ENCODE data around the gene CCK. TPM values are rescaled to one million over a fixed set of nuclear protein-coding genes. Genes with fewer than 3 reads are reported as not detected.

Gene CCK
- total and polyA plus RNA-seq, 2 experiments from 2014 or later = 0.97 TPM; not detected in 1

- no peaks in the 10 kb centered on the region for H4K20me1 ChIP-seq (ENCODE audit: insufficient read depth)
- in situ Hi-C loops (cut with MboI) = no loop called here
- H3K9me3 ChIP-seq (ENCODE audit: low read depth) = no peaks in the 10 kb centered on the region
- no peaks in the 10 kb centered on the region for H3K79me2 ChIP-seq (ENCODE audit: insufficient read depth)
- H3K9me2 ChIP-seq (ENCODE audit: insufficient read depth) = no peaks in the 10 kb centered on the region
- no peak overlapping the region for H3K4me3 ChIP-seq
- H3K4me1 ChIP-seq (ENCODE audit: insufficient read depth) = no peaks in the 10 kb centered on the region
- no peak overlapping the region for H3K9ac ChIP-seq
- DNase-seq = no peak
- H3K36me3 ChIP-seq (ENCODE audit: low read depth) = no peaks in the 10 kb centered on the region
- TF ChIP-seq EZH2 (IDR thresholded peaks at IDR 0.05; ENCODE audit: insufficient read depth, poor library complexity, severe bottlenecking) (no peak), EZH2phosphoT487 (IDR thresholded peaks at IDR 0.05; ENCODE audit: insufficient read depth, low read depth) (no peak)
- peaks cover 10% of the 10 kb centered on the region for H3K27me3 ChIP-seq (replicated peaks; ENCODE audit: insufficient read depth)
- no peak overlapping the region for H3K4me2 ChIP-seq (ENCODE audit: unreplicated experiment)
- 6 to 11% methylated on average over 1 of the region's 1 CpG for WGBS, 2 experiments (ENCODE audit: low coverage in 1 of 2, low lambda C conversion rate in 2 of 2, missing lambda C conversion rate in 2 of 2)
- no peaks in the 10 kb centered on the region for H3F3A ChIP-seq (ENCODE audit: insufficient read depth)
- H3K27ac ChIP-seq = no peak overlapping the region
- H2AFZ ChIP-seq = no peak overlapping the region
These were observed 9.2 kb upstream of the CCK start for GRCh38 chr3:42275217-42275616.

- no peaks in the 10 kb centered on the region for H3K36me3 ChIP-seq (ENCODE audit: low read depth)
- H3K27me3 ChIP-seq (replicated peaks; ENCODE audit: insufficient read depth) = peaks cover 15% of the 10 kb centered on the region
- no peaks in the 10 kb centered on the region for H3K9me3 ChIP-seq (ENCODE audit: low read depth)
- no peaks in the 10 kb centered on the region for H3K4me1 ChIP-seq (ENCODE audit: insufficient read depth)
- H3F3A ChIP-seq (ENCODE audit: insufficient read depth) = no peaks in the 10 kb centered on the region
- no peaks in the 10 kb centered on the region for H3K79me2 ChIP-seq (ENCODE audit: insufficient read depth)
- no peak overlapping the region for H3K4me3 ChIP-seq
- no peaks in the 10 kb centered on the region for H3K9me2 ChIP-seq (ENCODE audit: insufficient read depth)
- no peaks in the 10 kb centered on the region for H4K20me1 ChIP-seq (ENCODE audit: insufficient read depth)
- H3K9ac ChIP-seq = no peak overlapping the region
- H3K4me2 ChIP-seq (ENCODE audit: unreplicated experiment) = no peak overlapping the region
- no peak overlapping the region for H2AFZ ChIP-seq
- no peak overlapping the region for H3K27ac ChIP-seq
- in situ Hi-C loops (cut with MboI) = no loop called here
- no peak for DNase-seq
- TF ChIP-seq EZH2 (IDR thresholded peaks at IDR 0.05; ENCODE audit: insufficient read depth, poor library complexity, severe bottlenecking) = no peak
- TF ChIP-seq EZH2phosphoT487 (IDR thresholded peaks at IDR 0.05; ENCODE audit: insufficient read depth, low read depth) = no peak
These were observed 8.3 kb upstream of the CCK start for GRCh38 chr3:42274266-42274665.

GRCh38 chr3:42273361-42273760 lies 7.4 kb upstream of the CCK start:
- in situ Hi-C loops (cut with MboI) = no loop called here
- no peak overlapping the region for H3K27ac ChIP-seq

GRCh38 chr3:42271786-42272185 lies 5.8 kb upstream of the CCK start:
- no peak overlapping the region for H3K4me2 ChIP-seq (ENCODE audit: unreplicated experiment)
- H3K4me1 ChIP-seq (ENCODE audit: insufficient read depth) = no peaks in the 10 kb centered on the region
- H3F3A ChIP-seq (ENCODE audit: insufficient read depth) = no peaks in the 10 kb centered on the region
- no peak overlapping the region for H3K27ac ChIP-seq
- TF ChIP-seq EZH2phosphoT487 (IDR thresholded peaks at IDR 0.05; ENCODE audit: insufficient read depth, low read depth) (no peak), EZH2 (IDR thresholded peaks at IDR 0.05; ENCODE audit: insufficient read depth, poor library complexity, severe bottlenecking) (no peak)
- no peaks in the 10 kb centered on the region for H3K79me2 ChIP-seq (ENCODE audit: insufficient read depth)
- no peaks in the 10 kb centered on the region for H4K20me1 ChIP-seq (ENCODE audit: insufficient read depth)
- H3K9ac ChIP-seq = no peak overlapping the region
- H3K9me3 ChIP-seq (ENCODE audit: low read depth) = no peaks in the 10 kb centered on the region
- no peaks in the 10 kb centered on the region for H3K36me3 ChIP-seq (ENCODE audit: low read depth)
- H3K9me2 ChIP-seq (ENCODE audit: insufficient read depth) = no peaks in the 10 kb centered on the region
- no peak overlapping the region for H3K4me3 ChIP-seq
- in situ Hi-C loops (cut with MboI) = no loop called here
- DNase-seq = no peak
- H3K27me3 ChIP-seq (replicated peaks; ENCODE audit: insufficient read depth) = peaks cover 37% of the 10 kb centered on the region
- no peak overlapping the region for H2AFZ ChIP-seq

More at GRCh38 chr3:42273361-42273760, 7.4 kb upstream of the CCK start:
- Histone ChIP-seq H3K4me3 (no peak overlapping the region), H3K9ac (no peak overlapping the region), H3K4me1 (ENCODE audit: insufficient read depth) (no peaks in the 10 kb centered on the region), H4K20me1 (ENCODE audit: insufficient read depth) (no peaks in the 10 kb centered on the region), H3K36me3 (ENCODE audit: low read depth) (no peaks in the 10 kb centered on the region), H3K9me2 (ENCODE audit: insufficient read depth) (no peaks in the 10 kb centered on the region), H3F3A (ENCODE audit: insufficient read depth) (no peaks in the 10 kb centered on the region), H3K27me3 (replicated peaks; ENCODE audit: insufficient read depth) (peaks cover 24% of the 10 kb centered on the region), H3K4me2 (ENCODE audit: unreplicated experiment) (no peak overlapping the region), H3K9me3 (ENCODE audit: low read depth) (no peaks in the 10 kb centered on the region), H3K79me2 (ENCODE audit: insufficient read depth) (no peaks in the 10 kb centered on the region), H2AFZ (no peak overlapping the region)
- 6 to 11% methylated on average over 2 of the region's 2 CpGs for WGBS, 2 experiments (ENCODE audit: low coverage in 1 of 2, low lambda C conversion rate in 2 of 2, missing lambda C conversion rate in 2 of 2)
- DNase-seq = no peak
- TF ChIP-seq EZH2phosphoT487 (IDR thresholded peaks at IDR 0.05; ENCODE audit: insufficient read depth, low read depth) (no peak), EZH2 (IDR thresholded peaks at IDR 0.05; ENCODE audit: insufficient read depth, poor library complexity, severe bottlenecking) (no peak)

GRCh38 chr3:42270561-42270960 lies 4.6 kb upstream of the CCK start:
- Histone ChIP-seq H3K9ac (no peak overlapping the region), H2AFZ (no peak overlapping the region), H3K9me2 (ENCODE audit: insufficient read depth) (no peaks in the 10 kb centered on the region), H4K20me1 (ENCODE audit: insufficient read depth) (no peaks in the 10 kb centered on the region), H3K4me2 (ENCODE audit: unreplicated experiment) (no peak overlapping the region), H3F3A (ENCODE audit: insufficient read depth) (no peaks in the 10 kb centered on the region), H3K9me3 (ENCODE audit: low read depth) (no peaks in the 10 kb centered on the region), H3K4me1 (ENCODE audit: insufficient read depth) (no peaks in the 10 kb centered on the region), H3K27me3 (replicated peaks; ENCODE audit: insufficient read depth) (peaks cover 40% of the 10 kb centered on the region), H3K36me3 (ENCODE audit: low read depth) (no peaks in the 10 kb centered on the region), H3K79me2 (ENCODE audit: insufficient read depth) (no peaks in the 10 kb centered on the region), H3K27ac (no peak overlapping the region), H3K4me3 (no peak overlapping the region)
- no peak for TF ChIP-seq EZH2 (IDR thresholded peaks at IDR 0.05; ENCODE audit: insufficient read depth, poor library complexity, severe bottlenecking)
- TF ChIP-seq EZH2phosphoT487 (IDR thresholded peaks at IDR 0.05; ENCODE audit: insufficient read depth, low read depth) = no peak
- in situ Hi-C loops (cut with MboI) = no loop called here
- WGBS, 2 experiments (ENCODE audit: low coverage in 1 of 2, low lambda C conversion rate in 2 of 2, missing lambda C conversion rate in 2 of 2) = 29 to 46% methylated on average over 1 of the region's 1 CpG
- DNase-seq = no peak

Data from GM23248 (cell line).